Posterior cingulate gyrus (tissue), 11 donors: ENCODE data around the gene ARL6.

Experiments
- DNase-seq, 10 donors: peaks; one replicate each; pipeline versions ENCODE4 v3.0.0 to v3.0.0-alpha.2; 2020 to 2021; ENCODE audit warnings: mixed read lengths in 3 of 10
- intact Hi-C: fragments of 100-400 bp; cut with DNase I; formaldehyde crosslinking; loops from one replicate; pipeline ENCODE4 v1.15.1; 2023

The ARL6 gene

GRCh38 chr3:97764407-97765238 lies at the start of gene ARL6:
TSS of gene ARL6 (plus strand) at chr3:97764758. CDS start at chr3:97768108, 3,350 bp downstream.
- intact Hi-C loops: no loop called here
- DNase-seq: peak; percentile 78 to 98 (median 86)

- intact Hi-C loops: no loop called here
- DNase-seq: peak; percentile 35 to 94 (median 70)
Measured at GRCh38 chr3:97719156-97719821, 45.3 kb upstream of the ARL6 start.

GRCh38 chr3:97720417-97720816 lies 44.1 kb upstream of the ARL6 start:
- DNase-seq: peak in 1 of 10 donors; percentile 24
- intact Hi-C loops: no loop called here

- DNase-seq: peak in 1 of 10 donors; percentile 21
- intact Hi-C loops: no loop called here
Measured at GRCh38 chr3:97721446-97721845, 43.1 kb upstream of the ARL6 start.

GRCh38 chr3:97736928-97737327 lies 27.6 kb upstream of the ARL6 start:
- DNase-seq: no peak
- intact Hi-C loops: no loop called here

- peak in 1 of 10 donors; percentile 35 for DNase-seq
- intact Hi-C loops: no loop called here
Measured at GRCh38 chr3:97738761-97739160, 25.8 kb upstream of the ARL6 start.

GRCh38 chr3:97742036-97742435 lies 22.5 kb upstream of the ARL6 start:
- DNase-seq: no peak
- intact Hi-C loops: no loop called here

- no peak for DNase-seq
- intact Hi-C loops: no loop called here
Measured at GRCh38 chr3:97744289-97744688, 20.3 kb upstream of the ARL6 start.

- intact Hi-C loops: no loop called here
- DNase-seq: peak in 1 of 10 donors; percentile 36
Measured at GRCh38 chr3:97763586-97764406, 762 bp upstream of the ARL6 start.

GRCh38 chr3:97765336-97765735 lies 778 bp downstream of the ARL6 start:
- DNase-seq: no peak
- intact Hi-C loops: no loop called here

- intact Hi-C loops: no loop called here
- DNase-seq: no peak
Measured at GRCh38 chr3:97772926-97773325, 8.4 kb downstream of the ARL6 start.

- intact Hi-C loops: no loop called here
- no peak for DNase-seq
Measured at GRCh38 chr3:97778152-97778551, 13.6 kb downstream of the ARL6 start.

GRCh38 chr3:97793420-97794019 lies 29.0 kb downstream of the ARL6 start:
- DNase-seq: no peak
- intact Hi-C loops: loop anchor here (1.0 kb wide), 1 partner anchor 230 kb away; no protein-coding TSS in a partner anchor

GRCh38 chr3:97795951-97796350 lies 31.4 kb downstream of the ARL6 start:
- intact Hi-C loops: no loop called here
- DNase-seq: no peak

- DNase-seq: no peak
- intact Hi-C loops: no loop called here
Measured at GRCh38 chr3:97804471-97804870, 39.9 kb downstream of the ARL6 start.

- no peak for DNase-seq
- intact Hi-C loops: no loop called here
Measured at GRCh38 chr3:97810779-97811390, 46.3 kb downstream of the ARL6 start.

- intact Hi-C loops: no loop called here
- no peak for DNase-seq
Measured at GRCh38 chr3:97815149-97815917, 50.8 kb downstream of the ARL6 start.

- intact Hi-C loops: no loop called here
- no peak for DNase-seq
Measured at GRCh38 chr3:97816811-97817210, 52.3 kb downstream of the ARL6 start.

- intact Hi-C loops: no loop called here
- DNase-seq: peak in 1 of 10 donors; percentile 23
Measured at GRCh38 chr3:97817965-97818364, 53.4 kb downstream of the ARL6 start.
